ENCODE data around the gene MAB21L2. TPM values are rescaled to one million over a fixed set of nuclear protein-coding genes. Genes with fewer than 3 reads are reported as not detected.
"Not testable (repeated sequence)": the region's sequence is repeated elsewhere in the genome, so short reads cannot be mapped to it uniquely, and the experiment has no call there.

The MAB21L2 gene
- under 1 TPM in 1 of 4 donors, not detected in 3; 0.32 TPM for polyA plus RNA-seq (ENCODE audit: insufficient read length in 4 of 4)

DNA sequence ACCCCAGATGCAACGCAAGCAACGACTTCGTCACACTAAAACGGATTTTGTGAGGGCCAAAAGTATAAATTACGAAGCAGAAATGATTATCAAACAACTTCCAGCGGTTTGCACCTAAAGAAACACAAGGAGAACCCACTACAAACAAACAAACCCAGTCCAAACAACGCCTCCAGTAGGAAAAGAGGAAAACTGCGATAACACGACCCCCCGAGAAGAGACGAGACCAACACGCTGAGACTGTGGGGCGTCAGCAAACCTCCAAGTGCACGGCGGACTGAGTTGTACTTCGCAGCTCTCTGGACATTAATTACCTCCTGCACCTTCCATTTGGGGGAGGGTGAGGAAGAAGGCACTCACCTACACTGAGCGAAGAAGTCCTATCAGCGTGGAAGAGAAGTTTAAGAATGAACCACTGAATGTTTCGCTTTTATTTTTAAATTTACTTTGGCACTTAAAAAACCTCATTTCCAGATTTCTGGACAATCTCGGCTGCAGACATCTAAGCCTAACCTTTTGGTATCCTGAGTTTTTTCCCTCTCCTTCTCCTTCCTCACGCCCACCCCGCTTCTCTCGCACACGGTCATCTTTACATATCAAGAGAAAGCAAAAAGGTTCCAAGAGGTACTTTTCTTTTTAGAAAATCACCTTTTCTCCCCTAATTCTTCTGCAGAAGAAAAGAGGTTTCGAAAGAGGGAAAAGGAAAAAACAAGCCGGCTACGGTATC lies at the start of gene MAB21L2:
Gene MAB21L2 (plus strand): TSS at position 6 of the 727 bp plus-strand sequence. CDS start 879 bp downstream, outside the sequence.
- DNase-seq (ENCODE audit: low read depth in 4 of 4, low spot score in 3 of 4): peak in 1 of 4 donors; percentile 29

GRCh38 chr4:150533673-150534072 lies 48.3 kb upstream of the MAB21L2 start:
- no peak for DNase-seq (ENCODE audit: low read depth in 4 of 4, low spot score in 3 of 4)

- no peak for DNase-seq (ENCODE audit: low read depth in 4 of 4, low spot score in 3 of 4)
These were observed 47.1 kb upstream of the MAB21L2 start for GRCh38 chr4:150534818-150535217.

GRCh38 chr4:150537911-150538310 lies 44.0 kb upstream of the MAB21L2 start:
- not testable (repeated sequence) for DNase-seq (ENCODE audit: low read depth in 4 of 4, low spot score in 3 of 4)

- DNase-seq (ENCODE audit: low read depth in 4 of 4, low spot score in 3 of 4): no peak
These were observed 41.4 kb upstream of the MAB21L2 start for GRCh38 chr4:150540536-150540935.

GRCh38 chr4:150540959-150541360 lies 41.0 kb upstream of the MAB21L2 start:
- DNase-seq (ENCODE audit: low read depth in 4 of 4, low spot score in 3 of 4): no peak

- DNase-seq (ENCODE audit: low read depth in 4 of 4, low spot score in 3 of 4): no peak
These were observed 40.3 kb upstream of the MAB21L2 start for GRCh38 chr4:150541681-150542080.

DNA sequence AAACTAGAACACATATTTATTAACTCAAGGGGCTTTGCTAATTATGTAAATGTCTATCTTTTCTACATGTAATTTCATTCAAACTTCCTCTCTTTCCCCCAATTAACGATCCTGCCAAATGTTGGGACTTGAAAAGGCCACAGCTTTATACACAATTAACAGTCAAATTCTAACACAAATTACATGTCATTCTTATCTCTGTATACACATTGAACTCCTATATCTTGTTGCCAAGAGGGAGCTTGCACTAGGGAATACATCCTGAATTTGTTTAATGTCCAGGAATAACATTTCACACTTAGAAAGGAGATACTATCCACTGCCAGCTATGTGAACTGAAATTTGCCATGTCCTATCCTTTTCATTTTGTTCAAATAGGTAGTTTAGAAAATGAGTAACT lies 38.9 kb upstream of the MAB21L2 start:
- DNase-seq (ENCODE audit: low read depth in 4 of 4, low spot score in 3 of 4): no peak

- DNase-seq (ENCODE audit: low read depth in 4 of 4, low spot score in 3 of 4): no peak
These were observed 35.7 kb upstream of the MAB21L2 start for GRCh38 chr4:150546286-150546685.

- no peak for DNase-seq (ENCODE audit: low read depth in 4 of 4, low spot score in 3 of 4)
These were observed 34.7 kb upstream of the MAB21L2 start for GRCh38 chr4:150547154-150547838.

- not testable (repeated sequence) for DNase-seq (ENCODE audit: low read depth in 4 of 4, low spot score in 3 of 4)
These were observed 24.1 kb upstream of the MAB21L2 start for GRCh38 chr4:150557811-150558210.

- no peak for DNase-seq (ENCODE audit: low read depth in 4 of 4, low spot score in 3 of 4)
These were observed 20.7 kb upstream of the MAB21L2 start for GRCh38 chr4:150561143-150561737.

DNA sequence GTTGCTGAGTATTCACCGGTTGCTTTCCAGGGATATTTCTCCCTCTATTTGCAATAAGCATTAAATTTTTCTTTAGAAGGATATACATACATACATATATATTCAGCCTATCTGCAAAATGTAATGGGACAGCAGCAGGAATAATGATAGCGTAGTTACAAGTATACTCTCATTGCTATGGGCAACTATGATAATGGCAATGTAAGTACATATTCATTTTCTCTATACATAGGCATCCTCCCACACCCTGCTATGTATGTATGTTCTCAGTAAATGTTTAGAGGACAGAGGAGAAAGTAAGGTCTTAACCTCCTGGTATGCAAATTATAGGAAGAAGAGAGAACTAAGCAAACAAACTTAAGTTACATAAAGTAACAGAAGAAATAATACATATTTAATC lies 19.7 kb upstream of the MAB21L2 start:
- DNase-seq (ENCODE audit: low read depth in 4 of 4, low spot score in 3 of 4): no peak

- no peak for DNase-seq (ENCODE audit: low read depth in 4 of 4, low spot score in 3 of 4)
These were observed 19.2 kb upstream of the MAB21L2 start for GRCh38 chr4:150562751-150563150.

DNA sequence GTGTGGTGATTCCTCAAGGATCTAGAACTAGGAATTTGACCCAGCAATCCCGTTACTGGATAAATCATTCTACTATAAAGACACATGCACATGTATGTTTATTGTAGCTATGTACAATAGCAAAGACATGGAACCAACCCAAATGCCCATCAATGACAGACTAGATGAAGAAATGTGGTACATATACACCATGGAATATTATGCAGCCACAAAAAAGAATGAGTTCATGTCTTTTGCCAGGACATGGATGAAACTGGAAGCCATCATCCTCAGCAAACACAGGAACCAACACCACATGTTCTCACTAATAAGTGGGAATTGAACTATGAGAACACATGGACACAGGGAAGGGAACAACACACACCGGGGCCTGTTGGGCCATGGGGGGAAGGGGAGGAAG lies 17.0 kb upstream of the MAB21L2 start:
- DNase-seq (ENCODE audit: low read depth in 4 of 4, low spot score in 3 of 4): not testable (repeated sequence)

DNA sequence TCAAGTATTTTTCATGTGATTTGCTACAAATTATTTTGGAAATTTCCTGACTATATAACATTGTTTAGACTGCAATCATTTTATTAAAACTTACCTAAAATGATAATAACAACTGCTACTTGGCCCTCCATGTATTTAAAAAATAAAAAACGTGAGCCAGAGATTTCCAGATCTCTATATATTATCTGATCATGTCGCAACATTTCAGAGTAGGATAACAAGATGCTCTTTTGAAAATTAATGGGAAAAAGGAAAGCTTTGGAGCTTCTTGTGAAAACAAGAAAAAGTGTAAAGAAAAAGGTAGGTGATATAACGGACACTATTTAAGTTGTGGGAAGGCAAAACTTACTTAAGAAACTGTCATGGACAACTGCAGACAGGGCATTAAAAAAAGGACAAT lies 14.9 kb upstream of the MAB21L2 start:
- no peak for DNase-seq (ENCODE audit: low read depth in 4 of 4, low spot score in 3 of 4)

DNA sequence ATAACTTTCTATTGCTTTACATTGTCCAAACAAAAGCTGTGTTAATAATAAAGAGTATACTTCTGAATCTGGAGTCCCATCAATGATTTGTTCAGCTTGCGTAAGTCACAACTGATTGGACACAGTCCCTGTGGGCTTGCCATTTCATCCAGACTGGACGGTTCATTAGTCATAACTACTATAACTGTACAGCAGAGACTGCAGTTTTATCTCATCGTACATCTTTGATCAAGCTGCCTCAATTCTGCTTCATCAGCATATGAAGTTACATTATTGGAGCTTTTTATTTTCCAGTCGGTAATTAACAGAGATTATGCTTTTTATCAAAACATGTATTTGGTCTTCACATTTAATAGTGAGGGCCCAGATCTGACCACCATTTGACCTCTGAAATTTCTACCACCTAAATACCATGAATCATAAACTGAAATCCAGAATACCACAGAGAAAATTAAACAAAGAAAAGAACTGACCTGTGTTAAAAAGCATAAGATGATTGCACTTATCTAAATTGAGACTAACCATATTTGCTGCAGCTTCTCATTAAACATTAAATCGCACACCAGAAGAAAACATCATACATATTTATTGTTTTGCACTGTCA lies 12.5 kb upstream of the MAB21L2 start:
- no peak for DNase-seq (ENCODE audit: low read depth in 4 of 4, low spot score in 3 of 4)

- DNase-seq (ENCODE audit: low read depth in 4 of 4, low spot score in 3 of 4): no peak
These were observed 11.9 kb upstream of the MAB21L2 start for GRCh38 chr4:150569998-150570535.

- no peak for DNase-seq (ENCODE audit: low read depth in 4 of 4, low spot score in 3 of 4)
These were observed 11.1 kb upstream of the MAB21L2 start for GRCh38 chr4:150570862-150571261.

GRCh38 chr4:150572704-150573504 lies 9.0 kb upstream of the MAB21L2 start:
- DNase-seq (ENCODE audit: low read depth in 4 of 4, low spot score in 3 of 4): no peak
